ENCODE data around the gene RARB. TPM values are rescaled to one million over a fixed set of nuclear protein-coding genes. Genes with fewer than 3 reads are reported as not detected.

Gene RARB
- total and polyA plus RNA-seq, 2 of the 13 experiments (the other 11 are each of a cell fraction or from before 2014, with no cell fraction given): 0.16 TPM; not detected in 1

DNA sequence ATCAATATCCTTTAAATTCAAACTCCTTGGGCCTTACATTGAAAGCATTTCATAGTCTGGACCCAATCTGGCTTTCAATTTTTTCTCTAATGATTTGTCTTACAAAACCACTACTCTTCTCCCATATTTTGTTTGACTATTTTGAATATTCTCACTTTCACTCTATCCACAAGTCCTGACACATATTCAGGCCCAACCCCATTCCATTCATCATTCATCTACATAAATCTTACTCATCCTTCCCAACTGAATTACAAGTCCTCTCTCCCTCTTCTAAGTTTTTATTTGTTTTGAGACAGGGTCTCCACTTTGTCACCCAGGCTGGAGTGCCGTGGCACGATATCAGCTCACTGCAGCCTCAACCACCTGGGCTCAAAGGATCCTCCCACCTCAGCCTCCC, 193.0 kb downstream of the RARB start:
- Histone ChIP-seq H3K4me1 (ENCODE audit: insufficient read depth, low read length) (no peaks in the 10 kb centered on the region), H4K20me1 (ENCODE audit: insufficient read depth, low read length) (no peaks in the 10 kb centered on the region), H3K9ac (ENCODE audit: insufficient read depth, low read depth, low read length) (no peak overlapping the region), H3K27ac (ENCODE audit: extremely low read length, insufficient read depth, low read length) (no peak overlapping the region), H3K36me3 (replicated peaks in 1 of 2; ENCODE audit: control insufficient read depth in 1 of 2, insufficient read depth in 2 of 2, low read length in 2 of 2) (peaks cover 4 to 58% of the 10 kb centered on the region in 2 experiments; a peak in 4 of 5 replicates), H2AFZ (ENCODE audit: low read length) (no peak overlapping the region), H3K27me3 (ENCODE audit: control insufficient read depth in 1 of 2, insufficient read depth in 2 of 2, low read length in 2 of 2) (no peaks in the 10 kb centered on the region), H3K9me3 (ENCODE audit: low read length) (no peaks in the 10 kb centered on the region), H3K4me2 (ENCODE audit: low read depth, low read length) (no peak overlapping the region), H3K79me2 (ENCODE audit: insufficient read depth, low read length) (no peaks in the 10 kb centered on the region), H3K4me3 (replicated peaks in 1 of 3; ENCODE audit: insufficient read depth in 1 of 3, low read depth in 2 of 3, low read length in 3 of 3) (no peak overlapping the region)
- POLR2A ChIA-PET: no interaction called here
- intact Hi-C loops (cut with micrococcal nuclease; ENCODE audit: unreplicated experiment): no loop called here
- CTCF ChIA-PET (ENCODE audit: low intra/inter-chr PET ratio, low total read pairs): no interaction called here
- BruUV-seq (replicated peaks): no TSS peak
- no peak for ATAC-seq
- FAIRE-seq: no peak
- DNase-seq (ENCODE audit: low spot score): no peak
- WGBS (ENCODE audit: low lambda C conversion rate): 97% methylated on average over 2 of the region's 2 CpGs
- in situ Hi-C loops (cut with HindIII; ENCODE audit: extremely low pct_ligation_motif_present, low pct_unique_long_range_greater_than_20kb): no loop called here
- TF ChIP-seq SIX4 (CRISPR knock-in tag; IDR thresholded peaks at IDR 0.05): no peak
- TF ChIP-seq SP2 (CRISPR knock-in tag; IDR thresholded peaks at IDR 0.05): no peak
- TF ChIP-seq, protein P1, sequence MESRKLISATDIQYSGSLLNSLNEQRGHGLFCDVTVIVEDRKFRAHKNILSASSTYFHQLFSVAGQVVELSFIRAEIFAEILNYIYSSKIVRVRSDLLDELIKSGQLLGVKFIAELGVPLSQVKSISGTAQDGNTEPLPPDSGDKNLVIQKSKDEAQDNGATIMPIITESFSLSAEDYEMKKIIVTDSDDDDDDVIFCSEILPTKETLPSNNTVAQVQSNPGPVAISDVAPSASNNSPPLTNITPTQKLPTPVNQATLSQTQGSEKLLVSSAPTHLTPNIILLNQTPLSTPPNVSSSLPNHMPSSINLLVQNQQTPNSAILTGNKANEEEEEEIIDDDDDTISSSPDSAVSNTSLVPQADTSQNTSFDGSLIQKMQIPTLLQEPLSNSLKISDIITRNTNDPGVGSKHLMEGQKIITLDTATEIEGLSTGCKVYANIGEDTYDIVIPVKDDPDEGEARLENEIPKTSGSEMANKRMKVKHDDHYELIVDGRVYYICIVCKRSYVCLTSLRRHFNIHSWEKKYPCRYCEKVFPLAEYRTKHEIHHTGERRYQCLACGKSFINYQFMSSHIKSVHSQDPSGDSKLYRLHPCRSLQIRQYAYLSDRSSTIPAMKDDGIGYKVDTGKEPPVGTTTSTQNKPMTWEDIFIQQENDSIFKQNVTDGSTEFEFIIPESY (CRISPR knock-in tag; IDR thresholded peaks at IDR 0.05): no peak
- TF ChIP-seq, protein P2, sequence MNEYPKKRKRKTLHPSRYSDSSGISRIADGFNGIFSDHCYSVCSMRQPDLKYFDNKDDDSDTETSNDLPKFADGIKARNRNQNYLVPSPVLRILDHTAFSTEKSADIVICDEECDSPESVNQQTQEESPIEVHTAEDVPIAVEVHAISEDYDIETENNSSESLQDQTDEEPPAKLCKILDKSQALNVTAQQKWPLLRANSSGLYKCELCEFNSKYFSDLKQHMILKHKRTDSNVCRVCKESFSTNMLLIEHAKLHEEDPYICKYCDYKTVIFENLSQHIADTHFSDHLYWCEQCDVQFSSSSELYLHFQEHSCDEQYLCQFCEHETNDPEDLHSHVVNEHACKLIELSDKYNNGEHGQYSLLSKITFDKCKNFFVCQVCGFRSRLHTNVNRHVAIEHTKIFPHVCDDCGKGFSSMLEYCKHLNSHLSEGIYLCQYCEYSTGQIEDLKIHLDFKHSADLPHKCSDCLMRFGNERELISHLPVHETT (CRISPR knock-in tag; conservative IDR thresholded peaks at IDR 0.05): no peak
- no peak for TF ChIP-seq ZNF234 (CRISPR knock-in tag; conservative IDR thresholded peaks at IDR 0.05)
- TF ChIP-seq ZNF552 (CRISPR knock-in tag; IDR thresholded peaks at IDR 0.05; ENCODE audit: borderline replicate concordance): no peak
- no peak for TF ChIP-seq ZNF460 (CRISPR knock-in tag; IDR thresholded peaks at IDR 0.05; ENCODE audit: borderline replicate concordance)
- TF ChIP-seq, protein P3, sequence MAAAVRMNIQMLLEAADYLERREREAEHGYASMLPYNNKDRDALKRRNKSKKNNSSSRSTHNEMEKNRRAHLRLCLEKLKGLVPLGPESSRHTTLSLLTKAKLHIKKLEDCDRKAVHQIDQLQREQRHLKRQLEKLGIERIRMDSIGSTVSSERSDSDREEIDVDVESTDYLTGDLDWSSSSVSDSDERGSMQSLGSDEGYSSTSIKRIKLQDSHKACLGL (CRISPR knock-in tag; IDR thresholded peaks at IDR 0.05): no peak
- no peak for TF ChIP-seq ZNF468 (CRISPR knock-in tag; IDR thresholded peaks at IDR 0.05)
- TF ChIP-seq ZNF879 (CRISPR knock-in tag; IDR thresholded peaks at IDR 0.05): no peak
- no peak for TF ChIP-seq PRDM10 (CRISPR knock-in tag; IDR thresholded peaks at IDR 0.05; ENCODE audit: low read depth)
- TF ChIP-seq ZC3H4 (CRISPR knock-in tag; IDR thresholded peaks at IDR 0.05; ENCODE audit: borderline replicate concordance): no peak
- no peak for TF ChIP-seq ZNF737 (CRISPR knock-in tag; IDR thresholded peaks at IDR 0.05; ENCODE audit: borderline replicate concordance)
- TF ChIP-seq KDM3A (CRISPR knock-in tag; IDR thresholded peaks at IDR 0.05; ENCODE audit: low read depth): no peak

Measured in HepG2 (cell line).